ENCODE measurements around the gene MARCHF9.

Gene MARCHF9

GRCh38 chr12:57775044-57775443, 20.1 kb downstream of the MARCHF9 start:
- no peak for TF ChIP-seq CTCF (IDR thresholded peaks at IDR 0.05; ENCODE audit: control insufficient read depth, extremely low read depth, insufficient read depth)
- no peak for DNase-seq (ENCODE audit: low read depth)
- H3K4me3 ChIP-seq (ENCODE audit: low read depth, low read length), result no peak overlapping the region

- TF ChIP-seq CTCF (IDR thresholded peaks at IDR 0.05; ENCODE audit: control insufficient read depth, extremely low read depth, insufficient read depth), result no peak
- no peak for DNase-seq (ENCODE audit: low read depth)
- no peak overlapping the region for H3K4me3 ChIP-seq (ENCODE audit: low read depth, low read length)
These were observed 20.8 kb downstream of the MARCHF9 start for GRCh38 chr12:57775563-57776246.

GRCh38 chr12:57776247-57776587, 21.3 kb downstream of the MARCHF9 start:
- no peak for DNase-seq (ENCODE audit: low read depth)
- no peak overlapping the region for H3K4me3 ChIP-seq (ENCODE audit: low read depth, low read length)
- no peak for TF ChIP-seq CTCF (IDR thresholded peaks at IDR 0.05; ENCODE audit: control insufficient read depth, extremely low read depth, insufficient read depth)

DNA sequence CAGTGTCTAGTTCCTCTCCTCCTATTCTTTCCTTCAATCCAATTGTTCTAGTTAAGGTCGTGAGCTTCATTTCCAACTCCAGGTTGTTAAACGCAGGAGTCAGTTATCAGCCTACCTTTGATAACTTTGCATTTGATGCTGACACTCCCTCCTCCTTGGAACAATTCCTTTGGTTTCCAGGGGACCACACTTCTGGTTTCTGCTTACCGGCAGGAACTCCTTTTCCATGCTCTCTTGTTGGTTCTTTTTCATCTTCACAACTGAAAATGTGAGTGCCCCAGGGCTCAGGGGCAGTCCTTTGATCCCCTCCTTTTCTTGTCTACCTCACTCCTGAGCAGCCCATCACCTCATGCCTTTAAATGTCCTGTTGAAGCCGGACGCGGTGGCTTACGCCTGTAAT, 22.5 kb downstream of the MARCHF9 start:
- TF ChIP-seq CTCF (IDR thresholded peaks at IDR 0.05; ENCODE audit: control insufficient read depth, extremely low read depth, insufficient read depth), result no peak
- no peak for DNase-seq (ENCODE audit: low read depth)
- H3K4me3 ChIP-seq (ENCODE audit: low read depth, low read length), result no peak overlapping the region

DNA sequence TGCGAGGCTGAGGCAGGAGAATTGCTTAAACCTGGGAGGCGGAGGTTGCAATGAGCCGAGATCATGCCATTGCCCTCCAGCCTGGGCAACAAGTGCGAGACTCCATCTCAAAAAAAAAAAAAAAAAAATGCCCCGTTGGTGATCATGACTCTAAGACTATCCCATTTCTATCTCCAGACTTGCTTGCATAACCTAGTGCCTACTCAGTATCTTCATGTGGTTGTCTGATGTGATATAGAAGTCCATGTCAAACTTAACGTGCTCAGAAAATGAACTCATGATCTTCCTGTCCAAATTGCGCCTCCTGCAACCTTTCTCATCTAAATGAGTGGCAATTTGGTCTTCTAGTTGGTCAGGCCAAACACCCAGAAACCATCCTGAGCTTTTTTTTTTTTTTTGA, 23.0 kb downstream of the MARCHF9 start:
- H3K4me3 ChIP-seq (ENCODE audit: low read depth, low read length), result no peak overlapping the region
- TF ChIP-seq CTCF (IDR thresholded peaks at IDR 0.05; ENCODE audit: control insufficient read depth, extremely low read depth, insufficient read depth), result no peak
- DNase-seq (ENCODE audit: low read depth), result no peak

DNA sequence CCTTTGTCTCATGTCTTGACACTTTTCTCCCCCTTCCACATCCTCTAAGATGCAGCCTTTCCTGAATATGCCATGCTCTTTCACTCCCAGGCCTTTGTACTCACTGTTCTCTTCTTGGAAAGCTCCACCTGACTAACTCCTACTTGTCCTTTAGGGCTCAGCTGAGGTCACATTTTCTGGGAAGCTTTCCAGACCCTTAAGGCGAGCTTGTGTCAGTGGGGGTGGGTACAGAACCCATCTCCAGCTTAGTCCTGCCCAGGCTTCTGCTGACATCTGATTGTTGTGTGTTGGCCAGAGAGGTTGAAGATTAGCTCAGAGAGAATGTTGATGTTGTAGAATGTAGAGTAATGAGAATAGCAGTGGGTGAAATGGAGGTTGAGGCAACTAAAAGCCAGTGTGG, 24.8 kb downstream of the MARCHF9 start:
- no peak overlapping the region for H3K4me3 ChIP-seq (ENCODE audit: low read depth, low read length)
- no peak for DNase-seq (ENCODE audit: low read depth)
- TF ChIP-seq CTCF (IDR thresholded peaks at IDR 0.05; ENCODE audit: control insufficient read depth, extremely low read depth, insufficient read depth), result no peak

- no peak for DNase-seq (ENCODE audit: low read depth)
- TF ChIP-seq CTCF (IDR thresholded peaks at IDR 0.05; ENCODE audit: control insufficient read depth, extremely low read depth, insufficient read depth), result no peak
- H3K4me3 ChIP-seq (ENCODE audit: low read depth, low read length), result no peak overlapping the region
These were observed 25.5 kb downstream of the MARCHF9 start for GRCh38 chr12:57780284-57780897.

All from LNCaP clone FGC (cell line).